GM12801 (cell line): Measurements from ENCODE around the gene OLFM4.

Source experiments
- TF ChIP-seq, protein P1 (sequence below): IDR thresholded peaks from one replicate; pipeline ENCODE4 v1.5.1; 2011; ENCODE audit warnings: control low read depth; ENCODE audit not compliant: insufficient read length; ENCODE audit errors: extremely low read depth

The OLFM4 gene, protein sequence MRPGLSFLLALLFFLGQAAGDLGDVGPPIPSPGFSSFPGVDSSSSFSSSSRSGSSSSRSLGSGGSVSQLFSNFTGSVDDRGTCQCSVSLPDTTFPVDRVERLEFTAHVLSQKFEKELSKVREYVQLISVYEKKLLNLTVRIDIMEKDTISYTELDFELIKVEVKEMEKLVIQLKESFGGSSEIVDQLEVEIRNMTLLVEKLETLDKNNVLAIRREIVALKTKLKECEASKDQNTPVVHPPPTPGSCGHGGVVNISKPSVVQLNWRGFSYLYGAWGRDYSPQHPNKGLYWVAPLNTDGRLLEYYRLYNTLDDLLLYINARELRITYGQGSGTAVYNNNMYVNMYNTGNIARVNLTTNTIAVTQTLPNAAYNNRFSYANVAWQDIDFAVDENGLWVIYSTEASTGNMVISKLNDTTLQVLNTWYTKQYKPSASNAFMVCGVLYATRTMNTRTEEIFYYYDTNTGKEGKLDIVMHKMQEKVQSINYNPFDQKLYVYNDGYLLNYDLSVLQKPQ

DNA sequence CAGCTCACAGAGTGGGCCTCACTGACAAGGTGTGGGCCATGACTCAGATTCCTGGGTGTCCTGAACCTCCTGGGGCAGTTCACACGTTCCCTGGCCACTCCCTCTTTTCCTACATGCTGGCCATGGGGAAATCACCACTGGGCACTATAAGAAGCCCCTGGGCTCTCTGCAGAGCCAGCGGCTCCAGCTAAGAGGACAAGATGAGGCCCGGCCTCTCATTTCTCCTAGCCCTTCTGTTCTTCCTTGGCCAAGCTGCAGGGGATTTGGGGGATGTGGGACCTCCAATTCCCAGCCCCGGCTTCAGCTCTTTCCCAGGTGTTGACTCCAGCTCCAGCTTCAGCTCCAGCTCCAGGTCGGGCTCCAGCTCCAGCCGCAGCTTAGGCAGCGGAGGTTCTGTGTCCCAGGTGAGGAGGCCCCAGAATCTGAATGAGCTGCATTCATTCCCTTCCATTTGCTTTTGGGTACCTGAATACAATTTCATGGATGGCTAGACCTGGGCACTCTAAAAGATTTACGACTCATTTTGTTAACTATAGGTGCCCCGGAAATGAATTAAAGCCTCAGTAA is at the start of gene OLFM4:
OLFM4 (plus strand) TSS at position 177 of the 567 bp plus-strand sequence; CDS start at position 201, 24 bp downstream.
- TF ChIP-seq, protein P1, sequence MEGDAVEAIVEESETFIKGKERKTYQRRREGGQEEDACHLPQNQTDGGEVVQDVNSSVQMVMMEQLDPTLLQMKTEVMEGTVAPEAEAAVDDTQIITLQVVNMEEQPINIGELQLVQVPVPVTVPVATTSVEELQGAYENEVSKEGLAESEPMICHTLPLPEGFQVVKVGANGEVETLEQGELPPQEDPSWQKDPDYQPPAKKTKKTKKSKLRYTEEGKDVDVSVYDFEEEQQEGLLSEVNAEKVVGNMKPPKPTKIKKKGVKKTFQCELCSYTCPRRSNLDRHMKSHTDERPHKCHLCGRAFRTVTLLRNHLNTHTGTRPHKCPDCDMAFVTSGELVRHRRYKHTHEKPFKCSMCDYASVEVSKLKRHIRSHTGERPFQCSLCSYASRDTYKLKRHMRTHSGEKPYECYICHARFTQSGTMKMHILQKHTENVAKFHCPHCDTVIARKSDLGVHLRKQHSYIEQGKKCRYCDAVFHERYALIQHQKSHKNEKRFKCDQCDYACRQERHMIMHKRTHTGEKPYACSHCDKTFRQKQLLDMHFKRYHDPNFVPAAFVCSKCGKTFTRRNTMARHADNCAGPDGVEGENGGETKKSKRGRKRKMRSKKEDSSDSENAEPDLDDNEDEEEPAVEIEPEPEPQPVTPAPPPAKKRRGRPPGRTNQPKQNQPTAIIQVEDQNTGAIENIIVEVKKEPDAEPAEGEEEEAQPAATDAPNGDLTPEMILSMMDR, result no peak

DNA sequence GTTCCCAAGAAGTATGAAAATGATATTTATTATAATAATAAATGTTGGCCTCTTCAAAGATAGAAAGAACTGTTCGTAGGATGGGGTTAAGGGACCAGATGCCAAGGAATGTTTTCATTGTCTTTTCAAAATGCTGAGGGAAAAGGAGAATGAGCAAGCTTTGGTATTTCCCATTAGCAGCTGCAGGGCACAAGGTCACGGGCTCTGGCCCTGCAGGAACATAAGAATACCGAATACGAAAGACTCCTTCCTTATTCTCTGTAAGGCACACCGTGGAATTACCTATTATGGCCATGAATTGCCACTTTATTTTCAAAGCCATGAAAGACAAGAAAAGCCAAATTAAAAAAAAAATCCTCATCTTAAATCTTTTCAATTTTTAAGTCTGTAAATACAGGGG is 49.6 kb upstream of the OLFM4 start:
- TF ChIP-seq, protein P1, result no peak

DNA sequence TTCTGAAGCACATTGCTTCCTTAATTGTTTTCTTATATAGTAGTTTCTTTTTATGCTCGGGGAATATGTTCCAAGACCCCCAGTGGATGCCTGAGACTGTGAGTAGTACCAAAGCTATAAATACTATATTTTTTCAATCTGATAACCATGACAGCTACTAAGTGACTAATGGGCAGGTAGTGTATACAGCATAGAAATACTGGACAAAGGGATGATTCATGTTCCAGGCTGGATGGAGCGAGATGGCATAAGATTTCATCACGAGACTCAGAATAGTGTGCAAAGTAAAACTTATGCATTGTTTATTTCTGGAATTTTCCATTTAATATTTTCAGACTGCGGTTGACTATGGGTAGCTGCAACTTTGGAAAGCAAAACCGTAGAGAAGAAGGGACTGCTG is 47.9 kb upstream of the OLFM4 start:
- TF ChIP-seq, protein P1, result no peak

DNA sequence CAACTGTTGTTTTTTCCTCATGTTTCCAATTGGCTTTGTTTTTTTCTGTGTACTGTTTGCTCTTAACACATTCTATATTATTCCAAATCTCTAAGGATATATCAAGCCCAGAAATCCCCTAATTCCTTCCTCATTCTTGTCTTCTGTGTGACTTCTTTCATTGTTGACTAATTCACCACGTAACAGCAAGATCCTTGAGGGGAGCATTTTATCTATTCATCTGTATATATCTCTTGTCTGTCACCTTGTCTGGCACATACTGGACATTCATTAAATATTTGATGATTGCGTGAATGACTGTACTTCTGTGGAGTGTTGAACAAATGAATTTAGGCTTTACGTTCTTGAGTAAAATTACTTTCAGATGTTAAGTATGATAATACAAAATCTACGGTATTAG is 44.8 kb upstream of the OLFM4 start:
- TF ChIP-seq, protein P1, result no peak

DNA sequence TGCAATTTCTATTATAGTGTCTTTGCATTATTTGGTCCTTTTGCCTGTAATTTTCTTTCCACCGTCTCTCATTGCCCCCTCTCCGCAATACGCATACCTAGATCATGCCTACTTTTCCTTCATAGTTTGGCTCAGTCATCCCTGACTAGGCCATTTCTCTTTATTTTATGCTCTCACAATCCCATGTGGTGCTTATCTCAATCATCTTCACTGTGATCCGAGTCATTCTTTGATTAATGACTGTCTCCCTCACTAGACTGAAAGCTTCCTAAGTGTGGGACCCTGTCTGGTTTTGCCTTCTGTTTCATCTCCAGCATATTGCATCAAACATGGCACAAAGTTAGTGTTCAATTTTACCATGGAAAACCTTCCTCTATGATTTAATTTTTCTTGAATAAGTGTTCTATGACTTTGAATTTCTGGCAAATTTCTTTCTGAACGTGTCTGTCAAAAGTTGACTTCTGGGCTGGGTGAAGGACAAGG is 43.7 kb upstream of the OLFM4 start:
- TF ChIP-seq, protein P1, result no peak

DNA sequence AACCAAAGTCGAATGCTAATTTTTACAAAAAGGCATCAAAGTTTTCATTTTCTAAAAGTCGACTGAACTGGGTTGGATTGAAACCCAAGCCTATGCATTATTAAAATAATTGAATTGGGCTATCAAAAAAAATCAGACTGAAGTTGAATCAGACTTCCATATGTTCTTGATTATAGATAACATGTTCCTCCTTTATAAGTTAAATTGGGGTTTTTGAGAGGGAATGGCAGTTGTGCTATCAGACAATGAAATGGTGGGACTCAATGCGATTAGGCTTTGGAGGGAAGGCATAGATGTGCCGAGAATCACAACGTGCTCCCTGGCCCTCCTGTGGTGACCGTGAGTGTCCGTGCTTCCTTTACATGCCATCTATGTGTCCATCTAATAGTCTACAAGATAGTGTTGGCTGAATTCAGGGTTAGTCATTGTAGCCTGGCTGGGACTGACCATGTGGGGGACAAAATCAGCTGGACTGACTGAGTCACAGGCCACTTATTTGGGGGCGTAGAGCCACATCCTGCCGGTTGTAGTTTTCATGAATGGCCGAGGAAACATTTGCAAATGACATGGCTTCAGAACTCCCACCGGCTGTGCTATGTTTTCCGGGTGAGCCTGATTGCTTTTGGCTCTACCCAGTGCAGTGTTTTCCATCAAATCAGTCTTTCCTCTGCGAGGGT is 37.1 kb upstream of the OLFM4 start:
- TF ChIP-seq, protein P1, result no peak

DNA sequence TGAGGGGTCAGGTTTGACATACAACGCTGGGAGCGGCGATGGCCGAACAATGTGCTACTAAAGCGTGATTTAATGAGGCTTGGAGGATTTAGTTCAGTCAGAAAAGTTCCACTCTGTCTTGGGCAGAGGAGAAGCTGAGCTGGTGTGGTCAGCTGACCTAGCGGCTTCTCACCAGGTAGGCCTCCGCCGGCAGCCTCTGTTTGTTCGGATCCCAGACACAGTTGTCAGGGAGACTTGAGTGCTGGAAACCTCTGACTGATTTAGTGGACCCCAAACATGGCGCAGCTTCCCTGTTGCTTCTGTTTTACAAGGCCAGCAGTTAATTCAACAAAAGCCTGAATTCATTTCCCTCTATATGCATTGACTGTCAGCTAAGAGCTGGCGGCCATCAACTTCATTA is 36.5 kb upstream of the OLFM4 start:
- TF ChIP-seq, protein P1, result no peak
